ENCODE results near the gene INMT. TPM values are rescaled to one million over a fixed set of nuclear protein-coding genes. Genes with fewer than 3 reads are reported as not detected.

The INMT gene
- polyA plus RNA-seq, 1 of the 3 experiments (the other 2 are of a cell fraction): not detected

- ChIA-PET CTCF (interaction anchor here (1.3 to 2.6 kb wide), 2 partner anchors 24 to 174 kb away, joined by 4 to 12 read pairs; no protein-coding TSS in a partner anchor), POLR2A (no interaction called here)
- H3K79me2 ChIP-seq (ENCODE audit: insufficient read depth): no peaks in the 10 kb centered on the region
- H3K9ac ChIP-seq: no peak overlapping the region
- H3K4me2 ChIP-seq: no peak overlapping the region
- H3K9me2 ChIP-seq: no peaks in the 10 kb centered on the region
- H3K27ac ChIP-seq (ENCODE audit: low read depth in 2 of 2, low read length in 1 of 2): peak overlapping the region in 1 of 2 experiments; percentile 70; a peak in 1 of 4 replicates
- TF ChIP-seq TAF1 (IDR thresholded peaks at IDR 0.05; ENCODE audit: borderline replicate concordance, low read depth, low read length) (no peak), POLR2AphosphoS5 (IDR thresholded peaks at IDR 0.05; ENCODE audit: low read depth, low read length) (no peak), TCF12 (IDR thresholded peaks at IDR 0.05) (peak; percentile 20; the same call in 1 of the 2 replicates), MEF2A (IDR thresholded peaks at IDR 0.05; ENCODE audit: borderline replicate concordance, low read depth) (no peak), SMC3 (IDR thresholded peaks at IDR 0.05; ENCODE audit: low read depth, low read length) (no peak), CHD2 (IDR thresholded peaks at IDR 0.05; ENCODE audit: low read length, partially characterized antibody) (no peak), ELF1 (IDR thresholded peaks at IDR 0.05) (no peak), GATA2 (CRISPR knock-in tag; IDR thresholded peaks at IDR 0.05) (no peak), EP300 (IDR thresholded peaks at IDR 0.05; ENCODE audit: borderline replicate concordance in 1 of 2, low read depth in 1 of 2, low read length in 1 of 2) (no peak), USF2 (IDR thresholded peaks at IDR 0.05; ENCODE audit: borderline replicate concordance, low read depth, low read length) (no peak), EZH2phosphoT487 (IDR thresholded peaks at IDR 0.05; ENCODE audit: borderline replicate concordance, low read depth) (no peak), RFX5 (IDR thresholded peaks at IDR 0.05; ENCODE audit: low read length) (no peak), MAX (IDR thresholded peaks at IDR 0.05; ENCODE audit: low read depth) (no peak), USF1 (IDR thresholded peaks at IDR 0.05; ENCODE audit: borderline replicate concordance, low read depth) (no peak), NFIC (IDR thresholded peaks at IDR 0.05; ENCODE audit: borderline replicate concordance) (peak; percentile 52), RXRA (IDR thresholded peaks at IDR 0.05; ENCODE audit: borderline replicate concordance, low read depth) (no peak), NRF1 (IDR thresholded peaks at IDR 0.05; ENCODE audit: low read depth, low read length) (no peak)
- no peak overlapping the region for H3K4me3 ChIP-seq (ENCODE audit: low read depth in 2 of 2, low read length in 1 of 2)
- H3K36me3 ChIP-seq (replicated peaks in 1 of 2; ENCODE audit: control insufficient read depth in 1 of 2, insufficient read depth in 2 of 2, low read length in 1 of 2): no peaks in the 10 kb centered on the region
- no peaks in the 10 kb centered on the region for H4K20me1 ChIP-seq (ENCODE audit: insufficient read depth)
- DNase-seq: no peak
- 39% methylated on average over 6 of the region's 6 CpGs for WGBS (ENCODE audit: low lambda C conversion rate)
- H3K27me3 ChIP-seq (ENCODE audit: insufficient read depth): peaks cover 3% of the 10 kb centered on the region; the same call in 1 of the 2 replicates
- no peaks in the 10 kb centered on the region for H3K9me3 ChIP-seq
- no peak overlapping the region for H2AFZ ChIP-seq (ENCODE audit: low read depth)
- no peaks in the 10 kb centered on the region; a peak in 1 of 4 replicates for H3K4me1 ChIP-seq (ENCODE audit: control insufficient read depth in 1 of 2, insufficient read depth in 2 of 2, low read depth in 1 of 2, low read length in 1 of 2)
- no peaks in the 10 kb centered on the region for H3F3A ChIP-seq (replicated peaks; ENCODE audit: insufficient read depth)
These were observed 12.4 kb downstream of the INMT start for GRCh38 chr7:30764030-30764975.

All from SK-N-SH (cell line).